Panc1 (cell line): ENCODE results near the gene RGMB. TPM values are rescaled to one million over a fixed set of nuclear protein-coding genes. Genes with fewer than 3 reads are reported as not detected.
A peak's percentile ranks its signal among the peaks of the same experiment; 100 is the strongest.

Experiments used
- ATAC-seq: fragments of 200-7000 bp; cut with Tn5 transposase; 2 replicates; pipeline ENCODE4 v1.9.1; 2020; ENCODE audit warnings: mild to moderate bottlenecking, moderate library complexity
- BruUV-seq: library from RNA; stranded (reverse); fragments of 400-500 nt; replicated peaks from 2 replicates; lab custom pipeline; 2021; lab: Mats Ljungman, UMichigan
- CTCF ChIA-PET: fragments of 300-600 bp; sonication (Branson Sonifier 250); formaldehyde crosslinking; loops from one replicate; lab custom pipeline; 2022; ENCODE audit warnings: antibody characterized with exemption; lab: Charles Lee
- POLR2A ChIA-PET: fragments of 300-600 bp; sonication (Branson Sonifier 250); formaldehyde crosslinking; loops from one replicate; lab custom pipeline; 2022; ENCODE audit warnings: antibody characterized with exemption; lab: Charles Lee
- DNase-seq: peaks from one replicate; pipeline ENCODE4 v3.0.0-alpha.2; 2010; ENCODE audit warnings: low read depth, low spot score
- H3K27ac ChIP-seq: 2 replicates; pipeline ENCODE4 v1.5.1; 2011; ENCODE audit warnings: mild to moderate bottlenecking, low read length, inconsistent platforms
- H3K27me3 ChIP-seq: fragments of 200-500 bp; sonication (Bioruptor generic); 2 replicates; pipeline ENCODE4 v1.6.0; 2014; ENCODE audit warnings: low read length, inconsistent platforms; ENCODE audit not compliant: control insufficient read depth, insufficient read depth
- H3K36me3 ChIP-seq: fragments of 200-500 bp; sonication (Bioruptor generic); 2 replicates; pipeline ENCODE4 v1.5.1; 2014; ENCODE audit warnings: inconsistent platforms, mild to moderate bottlenecking, low read length, moderate library complexity; ENCODE audit not compliant: control insufficient read depth, insufficient read depth
- H3K4me1 ChIP-seq: 2 replicates; pipeline ENCODE4 v1.5.1; 2011; ENCODE audit warnings: inconsistent platforms, mild to moderate bottlenecking, low read length, moderate library complexity; ENCODE audit not compliant: control insufficient read depth, insufficient read depth
- H3K4me3 ChIP-seq, 2 experiments: 2 replicates each; pipeline ENCODE4 v1.5.1; 2011 to 2012; ENCODE audit warnings: low read depth in 2 of 2, low read length in 2 of 2, mild to moderate bottlenecking in 2 of 2, inconsistent platforms in 1 of 2, moderate library complexity in 1 of 2
- H3K9me3 ChIP-seq: fragments of 200-500 bp; sonication (Bioruptor generic); 2 replicates; pipeline ENCODE4 v1.5.1; 2014; ENCODE audit warnings: low read depth, mild to moderate bottlenecking, inconsistent platforms, low read length, moderate library complexity; ENCODE audit not compliant: control insufficient read depth, insufficient read depth
- POLR2AphosphoS5 ChIP-seq: IDR thresholded peaks from 2 replicates; pipeline ENCODE4 v1.6.1; 2012; ENCODE audit warnings: mild to moderate bottlenecking, low read depth, low read length, moderate library complexity
- SIN3A ChIP-seq: IDR thresholded peaks from 2 replicates; pipeline ENCODE4 v1.6.1; 2012; ENCODE audit warnings: low read depth, mild to moderate bottlenecking, low read length, moderate library complexity, borderline replicate concordance; ENCODE audit not compliant: insufficient read depth
- TCF7L2 ChIP-seq: IDR thresholded peaks from 2 replicates; pipeline ENCODE4 v1.6.1; 2011; ENCODE audit warnings: mild to moderate bottlenecking, low read depth, low read length, inconsistent platforms
- in situ Hi-C: cut with HindIII; loops from 2 replicates; pipeline ENCODE4 v1.10.0; 2016; ENCODE audit warnings: low sequenced_read_pairs, low pct_unique_long_range_greater_than_20kb
- intact Hi-C: fragments of 100-400 bp; cut with micrococcal nuclease; formaldehyde crosslinking; loops from one replicate; pipeline ENCODE4 v1.10.0; 2022; ENCODE audit not compliant: unreplicated experiment
- total RNA-seq: library from RNA; stranded (reverse); gene quantifications from one replicate; pipeline ENCODE4 v1.2.1, GENCODE V29; 2021; ENCODE audit not compliant: unreplicated experiment
- TF ChIP-seq, protein P1 (sequence below), 2 experiments: IDR thresholded peaks; 2 replicates each; pipeline ENCODE4 v1.6.1; 2011 to 2012; ENCODE audit warnings: low read depth in 2 of 2, control low read depth in 1 of 2, low read length in 1 of 2, mild to moderate bottlenecking in 1 of 2, moderate library complexity in 1 of 2; ENCODE audit not compliant: insufficient read depth in 1 of 2
- TF ChIP-seq, protein P2 (sequence below): fragments of 450-650 bp; IDR thresholded peaks from 2 replicates; pipeline ENCODE4 v1.5.1; 2017; ENCODE audit warnings: mild to moderate bottlenecking

RGMB gene
- total RNA-seq, 1 experiment from 2014 or later = 25.4 TPM

DNA sequence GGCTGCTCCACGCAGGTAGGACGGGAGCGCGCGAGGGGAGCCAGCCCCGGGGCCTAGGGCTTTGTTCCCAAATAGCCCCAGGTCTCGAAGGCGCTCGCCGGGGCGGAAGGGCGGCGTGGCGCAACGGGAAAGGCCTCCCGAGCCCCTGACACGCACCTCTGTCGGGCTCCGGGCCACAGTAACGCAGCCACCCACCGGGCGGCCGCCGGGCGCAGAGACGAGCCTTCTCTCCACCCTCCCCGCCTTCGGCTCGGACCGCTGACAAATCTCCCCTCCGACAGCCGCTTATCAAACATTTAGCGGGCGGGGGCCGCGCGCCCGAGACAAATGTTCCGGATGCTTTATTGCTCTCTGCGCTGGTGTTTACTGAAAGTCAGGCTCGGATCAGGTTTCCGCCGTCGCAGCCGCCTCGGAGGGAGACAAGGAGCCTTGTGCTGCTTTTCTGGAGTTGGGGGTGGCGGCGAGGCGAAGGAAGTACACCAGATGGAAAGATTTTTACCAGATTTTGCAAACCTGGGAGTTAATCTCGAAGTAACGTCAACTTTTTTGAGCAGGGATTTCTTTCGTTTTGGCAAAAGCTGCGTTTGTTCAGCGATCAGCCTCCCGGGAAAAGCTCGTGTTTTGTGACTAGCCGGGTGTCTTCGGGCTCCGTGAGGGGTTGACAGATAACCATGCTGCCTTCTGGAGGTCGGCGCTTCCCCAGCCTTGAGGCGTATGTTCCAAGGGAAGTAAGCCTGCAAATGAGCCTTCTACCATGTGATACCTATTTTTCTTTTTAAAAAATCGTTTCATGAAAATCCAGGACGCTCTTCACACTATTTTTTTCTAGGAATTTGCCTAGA lies 950 bp downstream of the RGMB start:
- peaks cover 29% of the 10 kb centered on the region for H3K4me1 ChIP-seq
- DNase-seq = no peak
- intact Hi-C loops = loop anchor here (5.0 to 10.0 kb wide), 3 partner anchors 53 to 1587 kb away; no protein-coding TSS in a partner anchor
- peak overlapping the region; percentile 78 for H3K27ac ChIP-seq
- in situ Hi-C loops = no loop called here
- no TSS peak for BruUV-seq
- no peaks in the 10 kb centered on the region for H3K9me3 ChIP-seq
- peak; percentile 19 for ATAC-seq
- no peaks in the 10 kb centered on the region for H3K27me3 ChIP-seq
- ChIA-PET POLR2A (no interaction called here), CTCF (no interaction called here)
- peak overlapping the region; percentile 71 to 90 for H3K4me3 ChIP-seq
- H3K36me3 ChIP-seq = no peaks in the 10 kb centered on the region; the same call in 1 of the 2 replicates
- TF ChIP-seq TCF7L2 = no peak
- TF ChIP-seq, protein P1, sequence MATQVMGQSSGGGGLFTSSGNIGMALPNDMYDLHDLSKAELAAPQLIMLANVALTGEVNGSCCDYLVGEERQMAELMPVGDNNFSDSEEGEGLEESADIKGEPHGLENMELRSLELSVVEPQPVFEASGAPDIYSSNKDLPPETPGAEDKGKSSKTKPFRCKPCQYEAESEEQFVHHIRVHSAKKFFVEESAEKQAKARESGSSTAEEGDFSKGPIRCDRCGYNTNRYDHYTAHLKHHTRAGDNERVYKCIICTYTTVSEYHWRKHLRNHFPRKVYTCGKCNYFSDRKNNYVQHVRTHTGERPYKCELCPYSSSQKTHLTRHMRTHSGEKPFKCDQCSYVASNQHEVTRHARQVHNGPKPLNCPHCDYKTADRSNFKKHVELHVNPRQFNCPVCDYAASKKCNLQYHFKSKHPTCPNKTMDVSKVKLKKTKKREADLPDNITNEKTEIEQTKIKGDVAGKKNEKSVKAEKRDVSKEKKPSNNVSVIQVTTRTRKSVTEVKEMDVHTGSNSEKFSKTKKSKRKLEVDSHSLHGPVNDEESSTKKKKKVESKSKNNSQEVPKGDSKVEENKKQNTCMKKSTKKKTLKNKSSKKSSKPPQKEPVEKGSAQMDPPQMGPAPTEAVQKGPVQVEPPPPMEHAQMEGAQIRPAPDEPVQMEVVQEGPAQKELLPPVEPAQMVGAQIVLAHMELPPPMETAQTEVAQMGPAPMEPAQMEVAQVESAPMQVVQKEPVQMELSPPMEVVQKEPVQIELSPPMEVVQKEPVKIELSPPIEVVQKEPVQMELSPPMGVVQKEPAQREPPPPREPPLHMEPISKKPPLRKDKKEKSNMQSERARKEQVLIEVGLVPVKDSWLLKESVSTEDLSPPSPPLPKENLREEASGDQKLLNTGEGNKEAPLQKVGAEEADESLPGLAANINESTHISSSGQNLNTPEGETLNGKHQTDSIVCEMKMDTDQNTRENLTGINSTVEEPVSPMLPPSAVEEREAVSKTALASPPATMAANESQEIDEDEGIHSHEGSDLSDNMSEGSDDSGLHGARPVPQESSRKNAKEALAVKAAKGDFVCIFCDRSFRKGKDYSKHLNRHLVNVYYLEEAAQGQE (IDR thresholded peaks at IDR 0.05; ENCODE audit: insufficient read depth in 1 of 2, low read depth in 2 of 2, low read length in 1 of 2) = no peak
- TF ChIP-seq SIN3A = peak; percentile 83; the same call in 1 of the 2 replicates
- no peak for TF ChIP-seq POLR2AphosphoS5

DNA sequence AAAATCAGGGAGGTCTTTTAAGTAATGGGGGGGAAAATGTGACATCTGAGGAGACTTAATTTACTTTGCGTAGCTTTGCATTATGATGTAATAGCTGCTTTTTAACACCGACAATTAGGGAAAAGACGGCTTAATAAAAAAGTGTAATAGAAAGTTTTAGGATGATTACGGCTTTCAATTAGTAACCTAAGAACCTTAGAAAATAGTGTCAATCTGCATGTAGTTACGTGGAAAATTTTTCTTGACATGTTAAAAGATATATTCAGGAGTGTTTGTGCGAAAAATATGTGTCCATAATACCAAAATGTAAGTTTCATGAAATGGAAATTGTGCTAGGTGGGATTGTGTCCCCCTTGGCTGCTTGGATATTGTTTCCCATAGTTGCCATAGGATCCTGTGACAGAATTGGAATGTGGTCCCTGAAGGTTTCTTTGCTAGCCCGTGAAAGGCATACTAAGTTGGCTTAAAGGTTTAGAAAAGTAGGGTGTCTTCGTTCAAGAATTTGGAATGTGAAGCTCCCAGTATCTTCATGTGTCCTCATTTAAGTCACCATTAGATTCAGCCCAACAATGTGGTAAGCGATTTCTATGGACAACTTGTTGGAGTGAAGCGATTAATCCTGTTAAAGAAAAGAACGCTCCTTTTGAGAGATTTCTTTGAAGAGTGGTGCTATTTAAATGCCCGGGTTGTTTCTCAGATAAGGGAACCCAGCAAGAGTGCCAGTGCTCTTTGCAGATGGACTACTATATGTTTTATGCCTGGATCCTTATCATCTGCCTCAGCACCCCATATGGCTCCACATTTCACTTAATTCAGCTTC lies 2.0 kb downstream of the RGMB start:
- peak overlapping the region; percentile 78 for H3K27ac ChIP-seq
- ATAC-seq = no peak
- DNase-seq = no peak
- H3K4me3 ChIP-seq = peak overlapping the region; percentile 71 to 90
- ChIA-PET CTCF (no interaction called here), POLR2A (no interaction called here)
- TF ChIP-seq TCF7L2 (no peak), SIN3A (no peak), POLR2AphosphoS5 (no peak)
- TF ChIP-seq, protein P1 (IDR thresholded peaks at IDR 0.05; ENCODE audit: insufficient read depth in 1 of 2, low read depth in 2 of 2, low read length in 1 of 2) = no peak
- TF ChIP-seq, protein P2, sequence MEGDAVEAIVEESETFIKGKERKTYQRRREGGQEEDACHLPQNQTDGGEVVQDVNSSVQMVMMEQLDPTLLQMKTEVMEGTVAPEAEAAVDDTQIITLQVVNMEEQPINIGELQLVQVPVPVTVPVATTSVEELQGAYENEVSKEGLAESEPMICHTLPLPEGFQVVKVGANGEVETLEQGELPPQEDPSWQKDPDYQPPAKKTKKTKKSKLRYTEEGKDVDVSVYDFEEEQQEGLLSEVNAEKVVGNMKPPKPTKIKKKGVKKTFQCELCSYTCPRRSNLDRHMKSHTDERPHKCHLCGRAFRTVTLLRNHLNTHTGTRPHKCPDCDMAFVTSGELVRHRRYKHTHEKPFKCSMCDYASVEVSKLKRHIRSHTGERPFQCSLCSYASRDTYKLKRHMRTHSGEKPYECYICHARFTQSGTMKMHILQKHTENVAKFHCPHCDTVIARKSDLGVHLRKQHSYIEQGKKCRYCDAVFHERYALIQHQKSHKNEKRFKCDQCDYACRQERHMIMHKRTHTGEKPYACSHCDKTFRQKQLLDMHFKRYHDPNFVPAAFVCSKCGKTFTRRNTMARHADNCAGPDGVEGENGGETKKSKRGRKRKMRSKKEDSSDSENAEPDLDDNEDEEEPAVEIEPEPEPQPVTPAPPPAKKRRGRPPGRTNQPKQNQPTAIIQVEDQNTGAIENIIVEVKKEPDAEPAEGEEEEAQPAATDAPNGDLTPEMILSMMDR = no peak
- in situ Hi-C loops = no loop called here
- no peaks in the 10 kb centered on the region; the same call in 1 of the 2 replicates for H3K36me3 ChIP-seq
- no peaks in the 10 kb centered on the region for H3K9me3 ChIP-seq
- intact Hi-C loops = loop anchor here (10.0 kb wide), 1 partner anchor 1241 kb away; no protein-coding TSS in a partner anchor
- no peaks in the 10 kb centered on the region for H3K27me3 ChIP-seq
- H3K4me1 ChIP-seq = peaks cover 34% of the 10 kb centered on the region
- BruUV-seq = no TSS peak
